ENCODE measurements around the gene CUL3. TPM values are rescaled to one million over a fixed set of nuclear protein-coding genes. Genes with fewer than 3 reads are reported as not detected.

Gene CUL3
- total RNA-seq, result 65.3 TPM

DNA sequence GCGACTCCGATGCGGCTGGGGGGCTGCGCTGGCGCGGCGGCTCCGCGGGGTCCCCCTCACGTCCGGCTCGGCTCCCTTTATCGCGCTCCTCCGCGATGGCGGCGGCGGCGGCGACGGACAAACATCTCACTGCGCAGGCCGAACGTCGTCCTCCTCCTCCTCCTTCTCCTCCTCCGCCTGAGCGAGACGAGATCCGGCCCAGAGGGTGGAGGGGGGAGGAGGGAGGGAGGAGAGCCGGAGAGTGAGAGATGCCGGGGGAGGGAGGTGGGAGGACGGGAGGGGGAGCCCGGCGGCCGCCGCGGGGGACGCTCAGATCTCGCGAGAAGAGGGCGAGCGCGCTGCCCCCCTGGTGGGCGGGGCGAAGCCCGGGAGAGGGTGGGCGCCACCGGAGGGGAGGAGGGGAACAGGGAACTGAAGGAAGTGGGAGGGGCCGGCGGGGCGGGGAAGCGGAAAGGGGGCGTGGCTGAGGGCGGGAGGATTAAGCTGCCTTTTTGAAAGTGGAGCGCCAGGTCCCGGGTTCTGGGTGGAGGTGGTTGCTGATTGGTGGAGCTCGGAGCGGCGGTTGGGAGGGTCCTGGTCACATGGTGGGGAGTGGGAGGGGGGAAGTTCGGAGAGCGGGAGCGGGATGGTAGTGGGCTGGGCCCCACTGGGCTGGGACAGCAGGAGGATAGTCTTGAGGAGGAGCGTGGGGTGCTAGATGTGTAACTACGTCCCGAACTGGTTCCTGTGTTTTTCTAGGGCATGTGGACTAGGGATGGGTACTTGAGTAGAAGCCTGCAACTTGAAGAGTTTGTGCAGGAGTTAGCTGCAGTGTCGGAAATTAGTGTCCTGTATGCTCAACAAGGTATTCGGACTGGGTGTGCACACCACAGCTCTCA, at the start of gene CUL3:
CUL3 (minus strand) TSS at position 153 of the 878 bp plus-strand sequence. CDS start 354 bp downstream, outside the sequence.
- H3K27ac ChIP-seq, result peak within 1 kb of the TSS; percentile 91
- no peaks in the 10 kb centered on the region for H3K9me3 ChIP-seq
- H3K4me1 ChIP-seq, result peaks cover 33% of the 10 kb centered on the region
- peak; percentile 100 for DNase-seq (ENCODE audit: extremely low spot score in 2 of 2)
- H3K4me3 ChIP-seq, result peak within 1 kb of the TSS; percentile 67 to 85
- peak; percentile 73 to 76 for TF ChIP-seq POLR2AphosphoS5 (IDR thresholded peaks at IDR 0.05; ENCODE audit: insufficient read depth in 1 of 2, low read depth in 1 of 2)
- peak in 1 of 2 donors; percentile 90 for TF ChIP-seq POLR2A (IDR thresholded peaks at IDR 0.05)
- TF ChIP-seq, protein P1, sequence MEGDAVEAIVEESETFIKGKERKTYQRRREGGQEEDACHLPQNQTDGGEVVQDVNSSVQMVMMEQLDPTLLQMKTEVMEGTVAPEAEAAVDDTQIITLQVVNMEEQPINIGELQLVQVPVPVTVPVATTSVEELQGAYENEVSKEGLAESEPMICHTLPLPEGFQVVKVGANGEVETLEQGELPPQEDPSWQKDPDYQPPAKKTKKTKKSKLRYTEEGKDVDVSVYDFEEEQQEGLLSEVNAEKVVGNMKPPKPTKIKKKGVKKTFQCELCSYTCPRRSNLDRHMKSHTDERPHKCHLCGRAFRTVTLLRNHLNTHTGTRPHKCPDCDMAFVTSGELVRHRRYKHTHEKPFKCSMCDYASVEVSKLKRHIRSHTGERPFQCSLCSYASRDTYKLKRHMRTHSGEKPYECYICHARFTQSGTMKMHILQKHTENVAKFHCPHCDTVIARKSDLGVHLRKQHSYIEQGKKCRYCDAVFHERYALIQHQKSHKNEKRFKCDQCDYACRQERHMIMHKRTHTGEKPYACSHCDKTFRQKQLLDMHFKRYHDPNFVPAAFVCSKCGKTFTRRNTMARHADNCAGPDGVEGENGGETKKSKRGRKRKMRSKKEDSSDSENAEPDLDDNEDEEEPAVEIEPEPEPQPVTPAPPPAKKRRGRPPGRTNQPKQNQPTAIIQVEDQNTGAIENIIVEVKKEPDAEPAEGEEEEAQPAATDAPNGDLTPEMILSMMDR (IDR thresholded peaks at IDR 0.05), result no peak
- no peaks in the 10 kb centered on the region for H3K27me3 ChIP-seq
- intact Hi-C loops (cut with DNase I), result no loop called here
- no peaks in the 10 kb centered on the region for H3K36me3 ChIP-seq

DNA sequence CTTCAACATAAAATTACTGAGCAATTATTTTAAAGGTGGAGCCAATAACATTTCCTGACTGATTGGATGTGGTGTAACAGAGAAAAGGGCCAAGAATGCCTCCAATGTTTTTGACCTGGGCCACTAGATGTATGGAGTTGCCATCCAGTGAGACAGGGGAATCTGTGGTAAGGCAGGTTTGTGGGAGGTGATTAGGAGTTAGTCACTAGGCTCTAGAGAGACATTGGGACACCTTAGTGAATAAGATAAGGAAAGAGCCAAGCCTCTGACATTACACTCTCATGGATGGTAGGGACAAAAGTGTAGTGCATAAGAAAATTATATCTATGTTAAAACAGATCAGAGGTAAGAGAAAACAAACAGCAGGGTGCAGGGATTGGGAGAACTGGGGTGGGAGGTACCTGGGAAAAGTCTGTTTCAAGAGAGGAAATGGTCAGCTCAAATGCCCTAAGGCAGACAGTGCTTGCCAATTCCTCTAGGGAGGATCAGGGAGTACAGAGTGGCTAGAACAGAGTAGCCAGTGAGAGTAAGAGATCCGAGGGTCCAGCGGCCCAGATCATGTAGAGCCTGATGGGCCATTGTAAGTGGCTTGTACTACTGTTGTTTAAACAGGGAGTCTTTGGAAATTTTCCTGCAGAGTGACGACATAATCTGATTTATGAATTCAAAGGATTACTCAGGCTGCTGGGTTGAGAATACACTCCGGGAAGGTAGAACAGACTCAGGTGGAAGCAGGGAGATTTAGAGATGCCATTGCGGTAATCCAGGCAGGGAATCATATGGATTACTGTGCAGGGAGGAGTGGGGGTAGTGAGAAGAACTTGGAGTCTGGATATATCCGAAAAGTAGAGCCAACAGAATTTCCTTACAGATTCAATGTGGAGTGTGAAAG, 45.7 kb upstream of the CUL3 start:
- no peaks in the 10 kb centered on the region for H3K27me3 ChIP-seq
- no peak overlapping the region for H3K4me3 ChIP-seq
- H3K36me3 ChIP-seq, result no peaks in the 10 kb centered on the region
- H3K4me1 ChIP-seq, result no peaks in the 10 kb centered on the region
- TF ChIP-seq, protein P1 (IDR thresholded peaks at IDR 0.05), result no peak
- TF ChIP-seq POLR2A (IDR thresholded peaks at IDR 0.05) (no peak), POLR2AphosphoS5 (IDR thresholded peaks at IDR 0.05; ENCODE audit: insufficient read depth in 1 of 2, low read depth in 1 of 2) (no peak)
- intact Hi-C loops (cut with DNase I), result no loop called here
- no peak for DNase-seq (ENCODE audit: extremely low spot score in 2 of 2)
- H3K9me3 ChIP-seq, result no peaks in the 10 kb centered on the region
- no peak overlapping the region for H3K27ac ChIP-seq

DNA sequence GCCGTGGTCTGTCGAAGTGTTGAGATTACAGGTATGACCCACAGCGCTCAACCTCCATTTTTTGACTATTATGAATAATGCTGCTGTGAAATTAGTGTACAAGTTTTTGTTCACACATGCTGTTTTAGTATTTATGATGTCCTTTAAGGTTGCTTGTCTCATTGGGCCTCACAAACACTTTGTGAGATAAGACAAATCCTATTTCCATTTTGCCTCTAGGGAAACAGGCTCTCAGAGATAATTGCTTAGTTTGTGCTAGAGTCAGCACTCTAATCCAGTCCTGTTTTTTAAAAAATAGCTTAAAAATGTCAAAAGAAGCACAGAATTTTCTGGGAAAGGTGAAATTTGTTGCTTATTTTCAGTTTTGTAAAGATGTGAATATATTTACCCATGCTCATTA, 43.3 kb upstream of the CUL3 start:
- no peak for DNase-seq (ENCODE audit: extremely low spot score in 2 of 2)
- H3K36me3 ChIP-seq, result no peaks in the 10 kb centered on the region
- intact Hi-C loops (cut with DNase I), result no loop called here
- no peak overlapping the region for H3K27ac ChIP-seq
- no peak overlapping the region for H3K4me3 ChIP-seq
- TF ChIP-seq, protein P1 (IDR thresholded peaks at IDR 0.05), result no peak
- TF ChIP-seq POLR2A (IDR thresholded peaks at IDR 0.05) (no peak), POLR2AphosphoS5 (IDR thresholded peaks at IDR 0.05; ENCODE audit: insufficient read depth in 1 of 2, low read depth in 1 of 2) (no peak)
- no peaks in the 10 kb centered on the region for H3K27me3 ChIP-seq
- no peaks in the 10 kb centered on the region for H3K4me1 ChIP-seq
- no peaks in the 10 kb centered on the region for H3K9me3 ChIP-seq

DNA sequence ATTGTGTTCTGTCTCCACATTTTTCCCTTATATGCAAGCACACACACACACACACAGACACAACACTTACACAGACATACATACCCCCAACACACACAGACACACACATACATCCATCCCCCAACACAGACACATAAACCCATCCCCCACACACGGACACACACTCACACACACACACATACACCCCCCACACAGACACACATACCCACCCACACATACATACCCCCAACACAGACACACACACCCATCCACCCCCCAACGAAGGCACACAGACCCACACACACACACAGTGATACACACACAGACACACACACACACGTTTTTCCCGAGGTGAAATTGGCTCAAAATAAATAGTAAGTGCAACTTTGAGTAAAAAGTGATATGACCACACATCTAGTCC, 41.6 kb upstream of the CUL3 start:
- intact Hi-C loops (cut with DNase I), result no loop called here
- DNase-seq (ENCODE audit: extremely low spot score in 2 of 2), result peak in 1 of 2 donors; percentile 10

More for the DNA sequence above, 41.6 kb upstream of the CUL3 start:
- no peaks in the 10 kb centered on the region for H3K9me3 ChIP-seq
- TF ChIP-seq POLR2A (IDR thresholded peaks at IDR 0.05) (no peak), POLR2AphosphoS5 (IDR thresholded peaks at IDR 0.05; ENCODE audit: insufficient read depth in 1 of 2, low read depth in 1 of 2) (no peak)
- TF ChIP-seq, protein P1 (IDR thresholded peaks at IDR 0.05), result no peak
- H3K27me3 ChIP-seq, result no peaks in the 10 kb centered on the region
- no peak overlapping the region for H3K27ac ChIP-seq
- no peaks in the 10 kb centered on the region for H3K4me1 ChIP-seq
- no peaks in the 10 kb centered on the region for H3K36me3 ChIP-seq
- H3K4me3 ChIP-seq, result no peak overlapping the region

All from vagina (tissue), 2 donors.